NCI-H524 treated with DMSO at 0.1 percent for 48 hours (cell line): ENCODE data around the gene DTHD1.

Experiments used
- DNase-seq: peaks from one replicate; lab custom pipeline; 2025; lab: John Stamatoyannopoulos, UW

The DTHD1 gene

DNA sequence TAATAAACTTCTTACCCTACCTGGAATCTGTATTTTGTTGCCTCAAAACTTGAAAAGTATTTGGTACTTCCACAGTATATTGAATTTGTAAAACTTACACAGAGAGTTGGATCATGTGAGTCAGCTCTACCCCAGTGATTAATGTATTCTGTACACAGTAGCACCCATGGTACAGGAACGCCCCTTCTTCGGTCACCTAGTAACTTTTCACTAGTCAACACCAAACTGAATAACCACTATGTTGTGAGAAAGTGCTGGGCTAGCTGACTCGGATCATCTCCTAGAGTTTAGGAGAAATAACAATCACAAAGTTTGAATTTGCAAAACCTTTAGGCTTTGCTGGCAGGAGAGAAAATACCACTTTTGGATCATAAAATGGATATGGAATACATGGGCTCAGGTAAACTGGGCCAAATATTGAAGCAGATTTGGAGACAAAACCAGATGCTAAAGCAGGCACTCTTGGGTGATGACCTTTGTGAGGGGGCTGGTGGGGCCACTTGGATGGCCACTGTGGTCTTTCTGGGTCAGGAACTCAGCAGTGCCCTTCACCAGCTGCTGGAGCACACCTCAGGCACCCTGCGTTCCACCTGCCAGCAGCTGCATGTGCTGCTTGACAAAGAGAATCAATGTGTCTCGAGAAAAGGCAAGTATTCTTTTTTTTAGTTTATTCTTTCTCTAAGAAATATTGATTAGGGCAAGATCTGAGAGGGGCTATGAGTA lies at the start of gene DTHD1:
Gene DTHD1, plus strand, starts transcription at position 233 of the 723 bp plus-strand sequence. Its CDS starts 143 bp downstream, at position 376.
- no peak for DNase-seq

DNA sequence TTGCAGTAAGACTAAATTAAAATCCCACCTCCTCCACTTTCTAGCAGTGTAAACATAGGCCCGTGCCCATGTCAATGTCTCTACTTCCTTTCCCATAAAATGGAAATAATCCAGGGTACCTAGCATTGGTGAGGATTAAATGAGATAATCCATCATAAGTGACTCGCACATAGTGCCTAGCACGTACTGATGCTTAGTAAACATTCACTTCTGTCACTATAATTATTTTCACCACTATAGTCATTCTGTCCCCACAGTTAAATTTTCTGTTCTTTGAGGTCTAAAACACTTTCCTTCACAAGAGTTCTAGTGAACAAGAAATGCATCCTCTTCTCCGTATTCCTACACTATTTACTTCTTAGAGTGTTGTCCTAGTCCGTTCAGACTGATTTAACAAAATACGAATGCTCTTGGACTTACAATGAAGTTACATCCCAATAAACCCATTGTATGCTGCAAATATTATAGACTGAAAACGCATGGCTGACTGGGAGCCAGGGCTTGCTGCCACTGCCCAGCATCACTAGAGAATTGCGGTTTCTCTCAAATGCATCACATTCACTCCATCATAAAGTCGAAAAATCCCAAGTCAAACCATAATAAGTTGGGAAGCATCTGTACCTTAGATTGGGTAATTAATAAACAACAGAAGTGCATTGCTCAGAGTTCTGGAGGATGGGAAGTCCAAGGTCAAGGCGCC lies 47.7 kb upstream of the DTHD1 start:
- no peak for DNase-seq

DNA sequence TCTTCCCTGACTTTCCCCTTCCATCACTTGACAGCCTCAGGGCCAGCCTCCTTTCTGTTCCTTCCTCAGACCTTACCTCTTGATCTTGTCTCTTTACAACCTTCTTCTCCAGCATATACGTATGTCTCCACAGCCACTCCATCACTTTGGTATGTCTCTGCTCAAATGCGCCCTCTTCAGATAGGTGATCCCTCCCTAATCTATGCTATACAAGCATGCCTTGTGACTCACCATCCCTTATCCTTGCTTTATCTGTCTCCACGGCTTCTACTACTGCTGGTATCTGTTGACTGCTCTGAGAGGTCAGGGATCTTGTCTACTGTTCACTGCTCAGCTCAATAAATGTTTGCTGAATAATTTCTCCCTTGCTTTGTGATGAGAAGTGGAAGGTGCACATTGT lies 46.1 kb upstream of the DTHD1 start:
- DNase-seq = no peak

DNA sequence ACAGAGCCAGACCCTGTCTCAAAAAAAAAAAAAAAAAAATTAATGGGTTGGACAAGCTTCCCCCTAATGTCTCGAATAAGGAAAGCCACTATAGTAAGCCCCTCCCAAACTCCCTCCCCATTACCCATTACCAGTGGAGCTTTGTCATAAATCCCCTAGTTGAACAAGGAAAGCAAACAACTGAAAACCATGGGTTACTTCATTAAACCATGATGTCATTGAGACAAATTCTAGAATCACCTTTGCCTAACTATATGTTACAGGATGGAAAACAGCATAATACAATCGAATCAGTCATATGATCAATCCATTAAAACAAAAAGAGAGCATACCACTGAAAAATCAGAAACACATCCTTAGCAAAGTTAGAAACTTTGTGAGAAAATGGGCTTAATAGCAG lies 45.3 kb upstream of the DTHD1 start:
- DNase-seq = no peak

DNA sequence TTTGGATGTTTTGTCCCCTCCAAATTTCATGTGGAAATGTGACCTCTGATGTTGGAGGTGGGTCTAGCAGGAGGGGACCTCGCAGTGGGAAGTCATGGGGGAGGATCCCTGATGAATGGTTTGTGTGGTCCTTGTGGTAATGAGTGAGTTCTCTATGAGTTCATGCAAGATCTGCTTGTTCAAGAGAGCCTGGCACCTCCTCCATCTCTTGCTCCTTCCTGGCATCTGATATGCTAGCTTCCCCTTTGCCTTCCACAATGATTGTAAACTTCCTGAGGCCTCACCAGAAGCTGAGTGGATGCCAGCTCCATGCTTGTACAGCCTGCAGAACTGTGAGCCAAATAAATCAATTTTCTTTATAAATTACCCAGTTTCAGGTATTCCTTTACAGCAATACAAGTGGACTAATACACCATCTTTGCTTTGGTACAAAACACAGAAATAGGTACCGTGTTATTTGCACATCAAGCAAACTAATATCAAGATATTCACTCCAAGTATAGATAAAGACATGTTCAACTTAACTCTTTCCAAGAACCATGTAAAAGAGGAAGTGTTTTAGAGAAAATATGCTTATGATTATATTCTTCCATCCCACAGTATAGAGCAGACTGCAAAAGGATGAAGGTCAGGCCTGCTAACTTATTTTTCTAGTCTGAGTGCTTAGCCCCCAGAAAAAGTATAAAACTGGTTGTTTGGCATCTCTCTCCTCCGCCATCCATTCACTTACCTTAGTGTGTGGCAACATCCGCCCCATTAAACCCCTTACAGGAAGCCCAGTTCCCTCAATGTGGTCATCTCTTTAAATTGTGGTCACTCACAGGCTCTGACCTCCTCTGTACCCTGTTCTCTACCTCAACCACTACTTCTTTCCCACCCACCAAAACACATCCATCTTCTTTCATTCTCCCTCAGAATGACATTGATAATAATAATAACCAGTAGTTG lies 43.8 kb upstream of the DTHD1 start:
- no peak for DNase-seq

DNA sequence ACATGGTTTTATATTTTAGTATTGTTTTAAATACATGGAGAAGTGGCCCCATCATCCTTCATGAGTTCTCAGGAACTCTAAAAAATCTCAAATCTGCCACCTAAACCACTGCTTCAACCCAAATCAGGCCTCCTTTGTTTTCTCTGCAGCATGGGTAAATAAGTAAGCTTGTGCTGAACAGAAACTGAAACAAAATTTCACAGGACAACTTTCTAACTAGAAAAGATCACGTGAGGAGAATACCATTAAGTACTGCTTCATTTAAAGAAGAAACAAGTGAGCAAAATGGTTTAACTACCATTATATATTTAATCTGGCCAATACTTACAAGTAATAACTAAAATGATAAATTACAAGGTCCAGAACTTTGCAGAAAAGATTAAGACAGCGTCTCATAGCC lies 39.6 kb upstream of the DTHD1 start:
- DNase-seq = no peak

DNA sequence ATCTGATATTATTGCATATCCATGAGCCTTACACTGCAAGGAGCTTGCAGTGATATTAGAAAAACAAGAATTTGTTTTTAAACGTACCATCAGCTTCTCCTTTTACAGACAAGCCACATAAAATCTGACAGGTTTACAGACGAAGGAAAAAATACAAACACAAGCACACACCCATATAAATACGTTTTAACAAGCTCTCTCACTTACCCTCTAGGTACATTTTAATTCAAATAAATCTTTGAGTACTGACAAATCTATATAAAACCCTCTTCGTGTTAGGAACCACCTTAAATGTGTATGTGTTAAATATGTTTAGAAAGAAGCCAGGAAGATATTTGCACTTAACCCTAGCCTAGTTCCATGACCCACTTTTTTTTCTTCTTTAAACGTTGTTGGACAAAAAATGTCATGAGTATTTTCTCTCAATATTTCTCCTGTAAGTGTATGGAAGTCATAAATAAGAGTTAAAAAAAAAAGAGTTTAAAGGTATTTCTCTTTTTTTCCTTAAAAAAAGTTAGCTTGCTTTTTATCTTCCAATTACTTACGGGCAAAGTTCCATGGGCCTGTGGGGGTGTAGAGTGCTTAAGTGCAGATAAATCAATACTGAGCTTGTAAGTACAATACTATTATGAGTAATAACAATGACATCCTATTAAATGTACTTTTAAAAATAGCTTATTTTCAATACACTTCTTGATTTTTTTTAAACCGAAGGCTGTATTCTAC lies 38.6 kb upstream of the DTHD1 start:
- DNase-seq = no peak

DNA sequence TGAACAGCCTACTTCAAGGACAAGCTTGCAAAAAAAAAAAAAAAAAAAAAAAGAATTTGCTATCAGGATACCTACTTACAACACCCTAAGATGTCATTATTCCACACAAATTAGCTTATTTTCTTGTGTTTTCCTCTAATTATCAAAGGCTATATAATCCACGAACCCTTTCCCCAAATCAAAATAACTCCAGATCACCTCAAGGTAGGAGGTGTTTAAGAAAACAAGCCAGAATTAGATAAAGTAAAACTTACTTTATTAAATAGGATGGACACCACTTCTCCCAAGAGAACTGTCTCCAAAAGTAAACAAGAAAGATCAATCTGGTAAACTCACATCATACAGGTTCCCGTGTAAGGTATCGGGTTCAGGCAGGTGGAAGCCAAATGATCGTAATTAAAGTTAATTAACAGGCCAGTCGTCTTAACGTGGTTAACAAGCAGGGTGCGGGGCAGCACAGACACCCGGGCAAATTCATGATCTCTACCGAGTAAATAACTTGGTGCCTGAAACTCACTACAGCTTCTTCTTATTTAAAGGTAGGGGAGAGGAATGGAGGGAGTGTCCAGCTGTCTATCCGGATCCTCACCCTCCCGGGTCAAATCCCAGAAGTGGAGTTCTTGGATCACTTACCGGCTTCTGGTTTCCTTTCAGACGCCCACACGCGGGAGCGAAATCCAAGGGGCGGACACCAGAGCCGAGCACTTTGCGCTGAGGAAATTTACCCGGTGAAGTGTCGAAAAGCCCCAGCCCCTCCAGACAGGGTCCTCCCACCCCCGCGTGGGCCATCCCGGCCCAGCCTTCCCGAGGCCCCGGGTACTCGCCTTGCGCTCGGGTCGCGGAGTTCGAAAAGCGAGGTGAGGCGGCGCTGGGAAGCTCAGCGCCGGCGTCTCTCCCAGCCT lies 37.8 kb upstream of the DTHD1 start:
- DNase-seq = no peak

DNA sequence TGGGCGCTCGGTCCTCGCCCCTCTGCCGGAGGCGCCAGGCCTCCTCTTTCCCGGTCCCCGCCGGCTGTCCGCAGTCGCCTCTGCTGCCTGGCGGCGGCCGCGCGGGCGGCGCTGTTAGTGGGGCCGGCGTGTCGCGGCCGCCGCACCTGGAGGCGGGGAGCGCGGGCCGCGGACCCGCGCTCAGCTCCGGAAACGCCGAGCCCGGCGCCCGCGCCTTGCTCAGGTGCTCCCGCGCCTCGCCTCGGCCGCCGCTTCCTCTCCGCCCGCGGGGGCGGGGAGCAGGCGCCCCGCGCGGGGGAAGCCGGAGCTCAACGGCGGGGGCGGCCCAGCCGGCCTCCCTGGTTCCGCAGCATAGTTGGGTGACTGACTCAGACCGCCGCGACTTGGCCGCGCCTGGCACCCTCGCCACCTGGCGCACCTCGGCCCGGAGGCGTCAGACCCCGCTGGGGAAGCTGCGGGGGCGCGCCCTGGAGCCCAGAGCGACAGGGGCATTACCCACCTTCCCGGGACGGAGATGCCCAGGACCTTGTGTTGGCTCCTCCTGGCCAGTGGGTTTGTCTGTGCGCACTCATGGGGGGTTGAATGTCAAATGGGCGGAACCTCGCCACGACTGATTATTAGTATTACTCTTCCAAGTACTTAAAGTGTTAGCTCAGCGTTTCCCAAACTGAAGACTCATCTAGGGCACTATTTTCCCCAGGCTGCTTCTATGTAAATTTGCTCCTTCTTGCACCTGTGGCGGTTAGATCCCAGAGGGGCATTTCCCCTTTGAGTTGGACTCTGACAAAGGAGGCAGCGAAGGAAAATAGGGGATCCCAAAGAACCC lies 36.9 kb upstream of the DTHD1 start, which contains the start of gene ARAP2:
Gene ARAP2, minus strand, starts transcription at position 258 of the 826 bp plus-strand sequence. CDS start 15,028 bp downstream, outside the sequence.
- DNase-seq = no peak

DNA sequence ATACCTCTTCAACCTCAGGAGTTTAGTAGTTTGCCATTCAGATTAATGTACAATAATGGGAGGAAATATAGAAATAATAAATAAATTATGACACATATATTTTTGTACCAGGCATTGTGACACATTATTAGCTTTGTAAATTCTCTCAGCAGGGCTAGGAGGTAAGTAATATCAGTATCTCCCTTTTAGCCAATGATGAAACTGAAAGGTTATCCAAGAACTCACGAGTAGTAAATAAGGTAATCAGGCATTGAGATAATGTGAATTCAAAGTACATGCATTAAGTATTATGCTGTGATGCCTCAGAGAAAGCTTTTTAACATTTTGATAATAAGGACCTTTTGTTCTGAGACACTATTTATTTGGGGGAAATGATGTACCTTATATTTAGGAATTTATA lies 31.8 kb upstream of the DTHD1 start:
- no peak for DNase-seq

DNA sequence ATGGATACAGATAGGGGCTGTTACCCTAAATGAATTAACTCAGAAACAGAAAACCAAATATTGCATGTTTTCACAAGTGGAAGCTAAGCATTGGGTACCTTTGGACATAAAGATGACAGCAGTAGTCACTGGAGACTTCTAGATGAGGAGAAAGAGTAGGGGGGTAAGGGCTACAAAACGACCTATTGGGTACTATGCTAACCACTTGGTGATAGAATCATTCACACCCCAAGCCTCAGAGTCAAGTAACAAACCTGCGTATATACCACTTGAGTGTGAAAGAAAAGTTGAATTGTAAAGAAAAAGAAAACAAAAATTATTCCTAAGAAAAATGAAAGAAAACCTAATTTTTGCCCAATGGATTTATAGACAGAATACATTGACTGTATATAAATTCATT lies 29.4 kb upstream of the DTHD1 start:
- DNase-seq = no peak

DNA sequence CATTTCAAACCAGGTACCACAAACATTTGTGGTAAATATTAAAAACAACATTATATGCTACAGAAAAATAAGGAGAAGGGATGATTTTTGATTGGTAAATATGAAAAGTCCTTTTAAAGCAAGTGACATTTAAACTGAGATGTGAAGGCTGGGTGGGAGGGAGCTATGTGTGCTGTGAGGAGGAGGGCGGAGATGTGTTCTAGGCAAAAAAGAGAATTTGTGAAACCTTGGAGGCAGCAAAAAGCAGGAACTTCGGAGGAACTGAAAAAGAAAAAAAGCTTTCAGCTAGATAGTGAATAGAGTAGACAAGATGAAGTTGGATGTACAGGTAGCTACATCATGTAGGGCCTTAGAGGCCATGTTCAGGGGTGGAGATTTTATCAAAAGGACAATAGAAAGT lies 27.0 kb upstream of the DTHD1 start:
- no peak for DNase-seq

DNA sequence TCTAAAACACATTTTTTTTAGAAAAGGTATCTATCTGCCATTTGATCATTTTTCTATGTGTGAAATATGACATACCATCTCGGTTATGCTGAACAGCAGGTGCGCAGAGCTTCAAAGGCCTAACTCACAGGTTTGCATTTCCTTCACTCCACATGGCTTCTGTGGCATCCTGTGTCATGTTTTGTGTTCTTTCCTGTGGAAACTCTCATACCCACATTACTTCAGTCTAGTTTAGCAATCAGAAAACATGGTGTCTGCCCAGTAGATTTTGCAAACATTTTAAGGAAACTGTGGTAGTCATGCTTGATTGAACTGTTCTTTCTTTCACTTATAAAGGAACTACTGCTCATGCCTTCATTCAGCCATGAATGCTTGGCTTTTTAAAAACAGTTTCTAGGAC lies 25.8 kb upstream of the DTHD1 start:
- no peak for DNase-seq

DNA sequence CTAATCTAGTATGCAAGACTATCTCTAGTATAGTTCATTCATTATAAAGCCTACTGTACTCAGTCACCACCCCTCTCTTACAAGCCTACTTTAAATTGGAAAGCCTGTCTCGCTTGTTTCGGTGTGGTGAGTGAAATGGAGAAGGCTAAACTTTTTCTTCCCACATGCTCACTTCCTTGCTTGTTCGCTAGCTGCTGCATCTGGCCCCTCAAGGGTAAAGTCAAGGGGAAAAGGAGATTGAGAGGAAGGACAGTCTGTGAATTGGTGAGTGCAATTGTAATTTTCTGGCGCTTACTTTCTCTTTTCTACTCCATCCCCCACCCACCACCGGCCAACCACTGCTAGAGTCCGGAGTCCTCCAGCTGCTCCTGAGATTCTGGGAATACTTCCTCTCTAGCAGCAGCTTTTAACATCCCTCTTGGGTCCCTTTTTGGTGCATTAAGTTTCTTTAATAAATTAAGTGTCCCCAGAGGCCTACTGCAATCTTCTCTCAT lies 25.0 kb upstream of the DTHD1 start:
- DNase-seq = no peak

DNA sequence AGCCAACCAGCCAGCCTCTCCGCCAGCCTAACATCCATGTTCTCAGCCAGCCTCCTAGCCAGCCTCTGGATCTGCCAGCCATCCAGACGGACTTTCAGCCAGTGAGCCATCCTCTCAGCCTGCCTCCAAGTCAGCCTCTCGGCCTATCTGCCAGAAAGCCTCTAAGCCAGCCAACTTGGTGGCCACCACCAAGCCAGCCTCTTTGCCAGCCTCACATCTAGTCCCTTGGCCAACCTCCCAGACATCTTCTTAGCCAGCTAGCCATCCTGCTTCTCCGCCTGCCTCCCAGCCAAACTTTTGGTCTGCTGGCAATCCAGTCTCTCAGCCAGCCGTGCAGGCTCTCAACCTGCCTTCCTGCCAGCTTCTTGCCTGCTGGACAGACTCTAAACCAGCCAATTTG lies 20.7 kb upstream of the DTHD1 start:
- DNase-seq = no peak

DNA sequence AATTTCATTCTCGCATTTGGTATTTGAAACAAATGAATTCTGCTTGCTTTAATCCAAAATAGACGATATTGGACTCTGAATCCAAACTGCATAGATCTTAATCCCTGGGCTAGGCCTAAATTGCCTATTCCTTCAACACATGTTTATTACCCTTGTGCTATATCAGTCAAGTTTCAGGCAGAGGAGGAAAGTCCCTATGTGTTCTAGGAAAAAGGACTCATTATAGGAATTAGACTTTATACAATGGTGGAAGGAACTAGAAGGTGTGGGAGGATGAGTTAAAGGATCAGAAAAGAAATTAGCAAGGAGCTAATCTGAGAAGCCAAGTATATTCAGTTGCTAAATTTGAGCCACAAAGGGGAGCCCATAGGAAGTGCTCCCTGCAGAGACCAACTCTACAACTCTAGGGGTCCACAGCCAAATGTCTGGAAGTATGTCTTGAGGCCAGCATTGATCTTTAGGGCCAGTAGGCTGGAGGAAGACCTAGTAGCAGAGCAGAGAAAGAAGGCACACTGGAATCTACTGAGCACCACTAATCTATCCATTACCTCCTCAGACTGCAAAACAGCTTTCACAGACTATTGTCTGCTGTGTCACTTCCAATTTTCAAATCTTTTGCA lies 17.1 kb upstream of the DTHD1 start:
- no peak for DNase-seq

DNA sequence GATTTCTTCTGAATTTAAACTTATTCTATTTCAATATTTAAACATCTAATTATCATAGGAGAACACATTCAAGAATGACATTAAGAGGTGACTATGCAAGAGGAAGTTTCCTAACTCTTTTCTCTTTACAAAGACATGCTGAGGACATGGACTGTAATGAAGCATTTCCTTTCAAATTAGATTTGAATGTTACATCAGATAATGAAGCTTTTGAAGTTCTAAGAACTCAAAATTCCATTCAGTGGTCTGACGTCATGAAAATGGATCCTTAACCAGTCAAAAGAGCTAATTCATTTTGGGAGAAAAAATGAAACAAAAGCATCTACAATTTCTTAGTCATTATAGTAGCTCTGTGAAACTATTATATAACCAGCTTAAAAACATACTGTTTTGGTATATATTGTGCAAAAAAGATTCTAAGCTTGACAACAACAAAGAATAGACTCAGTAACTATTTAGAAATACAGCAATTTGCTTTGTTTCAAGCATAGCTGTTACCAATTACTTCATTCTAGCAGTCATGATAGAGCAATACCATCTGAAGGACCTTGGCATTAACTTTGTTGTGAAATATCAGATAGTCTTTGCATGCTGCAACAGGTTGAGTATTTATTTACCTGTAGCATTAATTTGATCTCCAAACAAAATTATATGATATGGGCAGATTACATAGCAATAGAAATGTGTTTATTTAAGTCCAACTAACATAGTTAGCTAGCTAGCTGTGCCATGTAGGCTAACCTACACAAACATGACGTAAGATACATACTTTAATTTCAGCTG lies 13.7 kb upstream of the DTHD1 start:
- no peak for DNase-seq

DNA sequence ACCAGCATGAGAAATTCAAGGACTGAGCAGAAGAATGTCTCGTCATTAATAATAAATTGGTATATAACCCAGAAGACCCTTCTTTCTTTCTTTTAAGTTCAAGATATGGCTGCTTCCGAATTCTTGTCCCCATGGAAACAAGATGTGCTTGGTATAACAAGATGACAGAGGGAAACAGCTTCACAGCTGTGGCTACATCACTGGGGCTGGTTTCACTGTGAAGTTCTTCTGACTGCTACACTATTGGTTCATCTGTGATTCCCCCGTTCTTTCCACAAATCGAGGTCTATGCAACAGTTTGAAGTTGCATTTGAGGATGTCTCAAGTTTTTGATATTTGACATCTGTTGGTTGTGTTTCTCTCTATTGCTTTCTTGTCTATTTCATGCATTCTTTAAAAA lies 12.3 kb upstream of the DTHD1 start:
- DNase-seq = no peak
